Vagina (tissue), 2 donors: ENCODE data around the gene PCBP3. TPM values are rescaled to one million over a fixed set of nuclear protein-coding genes. Genes with fewer than 3 reads are reported as not detected.

Experiments used
- DNase-seq, 2 donors: peaks; one replicate each; pipeline ENCODE4 v3.0.0-alpha.2; 2017; ENCODE audit errors: extremely low spot score in 2 of 2
- H3K27ac ChIP-seq: fragments of 200-600 bp; sonication (generic); one replicate; pipeline ENCODE4 v1.5.1; 2019
- H3K27me3 ChIP-seq: fragments of 200-600 bp; sonication (generic); one replicate; pipeline ENCODE4 v1.5.1; 2019
- H3K36me3 ChIP-seq, 2 donors: fragments of 200-600 bp; sonication (generic); one replicate each; pipeline ENCODE4 v1.5.1; 2017 to 2019
- H3K4me1 ChIP-seq: fragments of 200-600 bp; sonication (generic); one replicate; pipeline ENCODE4 v1.5.1; 2019
- H3K4me3 ChIP-seq, 2 donors: fragments of 200-600 bp; sonication (generic); 1 replicate in 1 of 2; 2 replicates in 1 of 2; pipeline ENCODE4 v1.5.1; 2016 to 2019
- H3K9me3 ChIP-seq: fragments of 200-600 bp; sonication (generic); one replicate; pipeline ENCODE4 v1.5.1; 2019
- POLR2A ChIP-seq, 2 donors: fragments of 450-650 bp; IDR thresholded peaks; one replicate each; pipeline ENCODE4 v1.6.1; 2017; ENCODE audit warnings: antibody characterized with exemption in 2 of 2, mild to moderate bottlenecking in 2 of 2, moderate library complexity in 2 of 2
- POLR2AphosphoS5 ChIP-seq, 2 donors: sonication (generic); formaldehyde crosslinking; IDR thresholded peaks; one replicate each; pipeline ENCODE4 v1.9.0; 2017; ENCODE audit warnings: antibody characterized with exemption in 2 of 2, mild to moderate bottlenecking in 2 of 2, low read depth in 1 of 2; ENCODE audit not compliant: insufficient read depth in 1 of 2
- intact Hi-C: fragments of 100-400 bp; cut with DNase I; formaldehyde crosslinking; loops from one replicate; pipeline ENCODE4 v1.15.1; 2023
- total RNA-seq: library from RNA; depleted of rRNA; stranded (reverse); fragments of >200 nt; gene quantifications from one replicate; pipeline ENCODE4 v1.2.3, GENCODE V29; 2016
- TF ChIP-seq, protein P1 (sequence below), 3 experiments: fragments of 450-650 bp in 2 of 3; fragments of 200-600 bp in 1 of 3; sonication (generic) in 1 of 3; IDR thresholded peaks; one replicate each; pipeline ENCODE4 v1.5.1; 2017 to 2019; ENCODE audit warnings: antibody characterized with exemption in 3 of 3, mild to moderate bottlenecking in 2 of 3, moderate library complexity in 2 of 3

PCBP3 gene
- total RNA-seq, 1 donor from 2014 or later: 4.9 TPM

DNA sequence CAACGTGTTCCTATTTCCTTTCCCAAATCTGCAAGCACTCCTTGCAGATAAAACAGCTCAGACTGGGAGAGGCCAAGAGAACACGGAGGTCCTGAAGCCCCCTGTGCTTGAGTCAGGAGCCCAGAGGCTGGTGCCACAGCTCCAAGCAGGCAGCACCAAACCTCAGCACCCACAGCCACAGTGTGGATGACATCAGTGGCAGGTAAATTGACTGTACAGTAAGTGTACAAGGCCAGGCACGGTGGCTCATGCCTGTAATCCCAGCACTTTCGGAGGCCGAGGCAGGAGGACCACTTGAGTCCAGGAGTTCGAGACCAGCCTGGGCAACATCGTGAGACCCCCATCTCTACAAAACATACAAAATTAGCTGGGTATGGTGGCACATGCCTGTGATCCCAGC lies 336.1 kb downstream of the PCBP3 start:
- intact Hi-C loops: loop anchor here (10.0 kb wide), 1 partner anchor 345 kb away; the partner anchor contains the start of genes C21orf58 and PCNT
- Histone ChIP-seq H3K4me1 (peaks cover 35% of the 10 kb centered on the region), H3K36me3 (no peaks in the 10 kb centered on the region)

DNA sequence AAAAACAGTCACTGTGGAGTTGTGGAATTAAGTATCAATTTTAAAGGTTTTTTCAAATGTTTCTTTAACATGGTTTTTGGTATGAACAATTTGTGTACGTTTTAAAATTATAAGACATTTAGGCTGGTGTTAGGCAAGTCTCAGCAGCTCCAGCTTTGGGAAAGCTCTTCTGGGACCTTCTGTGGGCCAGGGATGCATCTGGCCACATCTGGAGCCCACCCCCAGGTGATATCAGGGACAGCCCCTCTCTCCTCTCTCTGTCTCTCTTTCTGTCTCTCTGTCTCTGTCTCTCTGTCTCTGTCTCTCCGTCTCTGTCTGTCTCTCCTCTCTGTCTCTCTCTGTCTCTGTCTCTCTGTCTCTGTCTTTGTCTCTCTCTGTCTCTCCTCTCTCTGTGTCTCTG lies 336.7 kb downstream of the PCBP3 start:
- Histone ChIP-seq H3K9me3 (no peaks in the 10 kb centered on the region), H3K4me1 (peaks cover 30% of the 10 kb centered on the region), H3K4me3 (no peak overlapping the region), H3K27ac (peak overlapping the region; percentile 97), H3K27me3 (no peaks in the 10 kb centered on the region), H3K36me3 (peaks cover 0 to 2% of the 10 kb centered on the region in 2 donors)
- intact Hi-C loops: no loop called here
- TF ChIP-seq, protein P1, sequence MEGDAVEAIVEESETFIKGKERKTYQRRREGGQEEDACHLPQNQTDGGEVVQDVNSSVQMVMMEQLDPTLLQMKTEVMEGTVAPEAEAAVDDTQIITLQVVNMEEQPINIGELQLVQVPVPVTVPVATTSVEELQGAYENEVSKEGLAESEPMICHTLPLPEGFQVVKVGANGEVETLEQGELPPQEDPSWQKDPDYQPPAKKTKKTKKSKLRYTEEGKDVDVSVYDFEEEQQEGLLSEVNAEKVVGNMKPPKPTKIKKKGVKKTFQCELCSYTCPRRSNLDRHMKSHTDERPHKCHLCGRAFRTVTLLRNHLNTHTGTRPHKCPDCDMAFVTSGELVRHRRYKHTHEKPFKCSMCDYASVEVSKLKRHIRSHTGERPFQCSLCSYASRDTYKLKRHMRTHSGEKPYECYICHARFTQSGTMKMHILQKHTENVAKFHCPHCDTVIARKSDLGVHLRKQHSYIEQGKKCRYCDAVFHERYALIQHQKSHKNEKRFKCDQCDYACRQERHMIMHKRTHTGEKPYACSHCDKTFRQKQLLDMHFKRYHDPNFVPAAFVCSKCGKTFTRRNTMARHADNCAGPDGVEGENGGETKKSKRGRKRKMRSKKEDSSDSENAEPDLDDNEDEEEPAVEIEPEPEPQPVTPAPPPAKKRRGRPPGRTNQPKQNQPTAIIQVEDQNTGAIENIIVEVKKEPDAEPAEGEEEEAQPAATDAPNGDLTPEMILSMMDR (IDR thresholded peaks at IDR 0.05): no peak
- TF ChIP-seq POLR2AphosphoS5 (IDR thresholded peaks at IDR 0.05; ENCODE audit: insufficient read depth in 1 of 2, low read depth in 1 of 2) (no peak), POLR2A (IDR thresholded peaks at IDR 0.05) (no peak)
- no peak for DNase-seq

More for the DNA sequence above, 336.1 kb downstream of the PCBP3 start:
- Histone ChIP-seq H3K27ac (peak overlapping the region; percentile 97), H3K9me3 (no peaks in the 10 kb centered on the region), H3K4me3 (no peak overlapping the region), H3K27me3 (no peaks in the 10 kb centered on the region)
- TF ChIP-seq POLR2A (IDR thresholded peaks at IDR 0.05) (no peak), POLR2AphosphoS5 (IDR thresholded peaks at IDR 0.05; ENCODE audit: insufficient read depth in 1 of 2, low read depth in 1 of 2) (no peak)
- TF ChIP-seq, protein P1 (IDR thresholded peaks at IDR 0.05): no peak
- no peak for DNase-seq

DNA sequence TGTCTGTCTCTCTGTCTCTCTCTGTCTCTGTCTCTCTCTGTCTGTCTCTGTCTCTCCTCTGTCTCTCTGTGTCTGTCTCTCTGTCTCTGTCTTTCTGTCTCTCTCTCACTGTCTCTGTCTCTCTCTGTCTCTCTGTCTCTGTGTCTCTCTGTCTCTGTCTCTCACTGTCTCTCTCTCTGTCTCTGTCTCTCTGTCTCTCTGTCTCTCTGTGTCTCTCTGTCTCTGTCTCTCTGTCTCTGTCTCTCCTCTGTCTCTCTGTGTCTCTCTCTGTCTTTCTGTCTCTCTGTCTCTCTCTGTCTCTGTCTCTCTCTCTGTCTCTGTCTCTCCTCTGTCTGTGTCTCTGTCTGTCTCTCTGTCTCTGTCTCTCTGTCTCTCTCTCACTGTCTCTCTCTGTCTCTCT lies 337.2 kb downstream of the PCBP3 start:
- peak overlapping the region; percentile 65 to 72 for H3K4me3 ChIP-seq
- no peaks in the 10 kb centered on the region for H3K27me3 ChIP-seq
- peaks cover 0 to 6% of the 10 kb centered on the region in 2 donors for H3K36me3 ChIP-seq
- no peak for TF ChIP-seq POLR2A (IDR thresholded peaks at IDR 0.05)
- TF ChIP-seq, protein P1 (IDR thresholded peaks at IDR 0.05): no peak
- TF ChIP-seq POLR2AphosphoS5 (IDR thresholded peaks at IDR 0.05; ENCODE audit: insufficient read depth in 1 of 2, low read depth in 1 of 2): no peak
- intact Hi-C loops: no loop called here
- DNase-seq: no peak
- peaks cover 30% of the 10 kb centered on the region for H3K4me1 ChIP-seq
- H3K9me3 ChIP-seq: no peaks in the 10 kb centered on the region
- peak overlapping the region; percentile 97 for H3K27ac ChIP-seq

DNA sequence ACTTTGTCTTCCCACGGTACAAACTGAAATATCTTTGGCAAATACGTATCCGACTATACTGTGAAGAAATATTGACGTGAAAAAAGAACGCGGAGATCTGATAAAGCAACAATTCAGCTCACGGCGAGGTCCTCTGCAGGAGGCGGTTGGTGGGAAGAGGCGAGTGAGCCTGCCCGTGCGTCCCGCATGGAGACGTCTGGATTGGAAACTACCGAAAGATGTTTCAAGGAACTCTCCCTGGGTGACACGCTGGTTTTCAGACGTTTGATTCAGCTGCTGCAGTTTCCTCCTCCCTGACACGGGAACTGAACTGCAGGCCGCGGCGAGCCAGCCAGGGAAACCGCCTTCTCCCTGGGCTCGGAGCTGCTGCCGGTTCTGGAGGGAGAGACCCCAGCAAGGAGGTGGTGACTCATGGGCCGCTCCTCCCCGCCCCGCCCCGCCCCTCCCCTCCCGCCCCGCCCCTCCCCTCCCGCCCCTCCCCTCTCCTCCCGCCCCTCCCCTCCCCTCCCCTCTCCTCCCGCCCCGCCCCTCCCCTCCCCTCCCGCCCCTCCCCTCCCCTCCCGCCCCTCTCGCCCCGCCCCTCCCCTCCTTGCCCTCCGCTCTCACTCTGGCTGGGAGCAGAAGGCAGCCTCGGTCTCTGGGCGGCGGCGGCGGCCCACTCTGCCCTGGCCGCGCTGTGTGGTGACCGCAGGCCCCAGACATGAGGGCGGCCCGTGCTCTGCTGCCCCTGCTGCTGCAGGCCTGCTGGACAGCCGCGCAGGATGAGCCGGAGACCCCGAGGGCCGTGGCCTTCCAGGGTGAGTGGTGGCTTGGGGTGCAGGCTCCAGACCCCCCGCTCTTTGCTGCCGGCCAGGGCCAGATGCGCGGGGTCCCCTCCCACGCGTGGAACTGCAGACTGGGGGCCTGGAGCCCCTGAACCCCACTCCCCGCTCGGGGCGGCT lies 337.9 kb downstream of the PCBP3 start, which contains the start of gene COL6A1:
Gene COL6A1 (plus strand): TSS at position 620 of the 941 bp plus-strand sequence. CDS start 81 bp downstream, at position 701.
- peaks cover 35% of the 10 kb centered on the region for H3K4me1 ChIP-seq

More for the DNA sequence above, 337.9 kb downstream of the PCBP3 start, which contains the start of gene COL6A1:
- Histone ChIP-seq H3K4me3 (peak within 1 kb of the TSS; percentile 65 to 72), H3K27ac (peak within 1 kb of the TSS; percentile 97), H3K9me3 (no peaks in the 10 kb centered on the region), H3K36me3 (peaks cover 0 to 13% of the 10 kb centered on the region in 2 donors), H3K27me3 (no peaks in the 10 kb centered on the region)
- peak in 1 of 2 donors; percentile 87 for TF ChIP-seq POLR2A (IDR thresholded peaks at IDR 0.05)
- TF ChIP-seq, protein P1 (IDR thresholded peaks at IDR 0.05): no peak
- TF ChIP-seq POLR2AphosphoS5 (IDR thresholded peaks at IDR 0.05; ENCODE audit: insufficient read depth in 1 of 2, low read depth in 1 of 2): peak; percentile 30 to 96
- intact Hi-C loops: no loop called here
- peak in 1 of 2 donors; percentile 96 for DNase-seq
